H1 (cell line): Measurements from ENCODE around the gene TCF7L1. TPM values are rescaled to one million over a fixed set of nuclear protein-coding genes. Genes with fewer than 3 reads are reported as not detected.

Experiments used
- CTCF ChIA-PET: fragments of 300-600 bp; sonication (Branson Sonifier 250); formaldehyde crosslinking; loops from one replicate; lab custom pipeline; 2021; ENCODE audit not compliant: partially characterized antibody; lab: Charles Lee
- POLR2A ChIA-PET: fragments of 300-600 bp; sonication (Branson Sonifier 250); formaldehyde crosslinking; loops from one replicate; lab custom pipeline; 2021; ENCODE audit warnings: inconsistent platforms; ENCODE audit not compliant: partially characterized antibody; lab: Charles Lee
- DNase-seq, 2 experiments: peaks; one replicate each; pipeline versions ENCODE4 v3.0.0 to v3.0.0-alpha.2; 2010 to 2022; ENCODE audit warnings: low spot score in 2 of 2, low read depth in 1 of 2, mixed read lengths in 1 of 2
- FAIRE-seq: peaks from 2 replicates; lab custom pipeline; 2011; peaks lifted over from hg19 to GRCh38; lab: Jason Lieb, UNC
- H2AFZ ChIP-seq: 2 replicates; pipeline ENCODE4 v1.8.1; 2012; ENCODE audit warnings: low read length, inconsistent platforms
- H2AK5ac ChIP-seq: 2 replicates; pipeline ENCODE4 v1.6.1; 2013; ENCODE audit warnings: low read depth, low read length
- H2BK120ac ChIP-seq: replicated peaks from 2 replicates; pipeline ENCODE3; 2013; ENCODE audit warnings: low read depth, low read length, inconsistent platforms
- H2BK12ac ChIP-seq: 2 replicates; pipeline ENCODE4 v1.6.1; 2013; ENCODE audit warnings: low read depth, low read length
- H2BK15ac ChIP-seq: 2 replicates; pipeline ENCODE4 v1.6.1; 2013; ENCODE audit warnings: low read length
- H2BK20ac ChIP-seq: 2 replicates; pipeline ENCODE4 v1.6.1; 2013; ENCODE audit warnings: low read length
- H2BK5ac ChIP-seq: 2 replicates; pipeline ENCODE4 v1.6.1; 2013; ENCODE audit warnings: low read depth, low read length
- H3K14ac ChIP-seq: 2 replicates; pipeline ENCODE4 v1.6.1; 2013; ENCODE audit warnings: inconsistent platforms; ENCODE audit not compliant: insufficient read length
- H3K18ac ChIP-seq: 2 replicates; pipeline ENCODE4 v1.6.1; 2013; ENCODE audit warnings: low read length; ENCODE audit errors: extremely low read depth
- H3K23ac ChIP-seq: 2 replicates; pipeline ENCODE4 v1.6.1; 2013; ENCODE audit warnings: inconsistent platforms; ENCODE audit not compliant: insufficient read length
- H3K23me2 ChIP-seq: 2 replicates; pipeline ENCODE4 v1.6.1; 2013; ENCODE audit warnings: low read depth, low read length
- H3K27ac ChIP-seq: 2 replicates; pipeline ENCODE4 v1.6.1; 2011; ENCODE audit warnings: low read depth, low read length, inconsistent platforms
- H3K27me3 ChIP-seq, 4 experiments: replicated peaks in 1 of 4; 1 replicate in 1 of 4; 2 replicates in 3 of 4; pipeline versions ENCODE4 v1.6.1 to v1.8.1; 2011 to 2013; ENCODE audit warnings: low read length in 3 of 4, mild to moderate bottlenecking in 3 of 4, inconsistent platforms in 2 of 4, mixed read lengths in 2 of 4, moderate library complexity in 1 of 4; ENCODE audit not compliant: control insufficient read depth in 3 of 4, insufficient read depth in 3 of 4; ENCODE audit errors: extremely low read depth in 1 of 4
- H3K36me3 ChIP-seq, 4 experiments: 2 replicates each; pipeline versions ENCODE4 v1.6.1 to v1.8.1; 2011 to 2013; ENCODE audit warnings: mild to moderate bottlenecking in 4 of 4, low read length in 3 of 4, moderate library complexity in 2 of 4, control low read depth in 1 of 4, inconsistent platforms in 1 of 4; ENCODE audit not compliant: insufficient read depth in 4 of 4, control insufficient read depth in 2 of 4
- H3K4ac ChIP-seq: replicated peaks from 2 replicates; pipeline ENCODE3; 2013; ENCODE audit warnings: low read length, low read depth, mixed read lengths, inconsistent platforms; ENCODE audit not compliant: insufficient read length
- H3K4me1 ChIP-seq, 4 experiments: replicated peaks in 1 of 4; 1 replicate in 1 of 4; 2 replicates in 3 of 4; pipeline versions ENCODE4 v1.6.1 to v1.8.1; 2011 to 2013; ENCODE audit warnings: low read length in 3 of 4, inconsistent platforms in 2 of 4, mixed read lengths in 1 of 4; ENCODE audit not compliant: insufficient read depth in 4 of 4, control insufficient read depth in 3 of 4
- H3K4me2 ChIP-seq, 2 experiments: 2 replicates each; pipeline versions ENCODE4 v1.6.1 to v1.8.1; 2011 to 2013; ENCODE audit warnings: low read depth in 2 of 2, low read length in 2 of 2, control low read depth in 1 of 2, inconsistent platforms in 1 of 2, mild to moderate bottlenecking in 1 of 2; ENCODE audit not compliant: insufficient read depth in 1 of 2
- H3K4me3 ChIP-seq, 4 experiments: fragments of 200-600, 300-600 bp in 1 of 4; sonication (generic), shearing (Covaris generic), sonication (Bioruptor Twin) in 1 of 4; 2 replicates each; pipeline versions ENCODE4 v1.5.1 to v1.8.1; 2011 to 2016; ENCODE audit warnings: low read length in 4 of 4, low read depth in 3 of 4, control low read depth in 2 of 4, inconsistent platforms in 2 of 4, mild to moderate bottlenecking in 2 of 4, mixed read lengths in 1 of 4, moderate library complexity in 1 of 4; ENCODE audit not compliant: insufficient read depth in 2 of 4; ENCODE audit errors: extremely low read depth in 1 of 4
- H3K56ac ChIP-seq: replicated peaks from 2 replicates; pipeline ENCODE3; 2013; ENCODE audit warnings: low read depth, mild to moderate bottlenecking, mixed read lengths, low read length, inconsistent platforms; ENCODE audit not compliant: insufficient read length
- H3K79me1 ChIP-seq: 2 replicates; pipeline ENCODE4 v1.6.1; 2013; ENCODE audit warnings: low read depth, low read length, control low read depth
- H3K79me2 ChIP-seq, 2 experiments: 2 replicates each; pipeline versions ENCODE4 v1.6.1 to v1.8.1; 2012 to 2013; ENCODE audit warnings: low read length in 2 of 2, mild to moderate bottlenecking in 2 of 2, inconsistent platforms in 1 of 2; ENCODE audit not compliant: insufficient read depth in 2 of 2, control insufficient read depth in 1 of 2
- H3K9ac ChIP-seq, 4 experiments: replicated peaks in 1 of 4; 1 replicate in 1 of 4; 2 replicates in 3 of 4; pipeline versions ENCODE4 v1.6.1 to v1.8.1; 2011 to 2013; ENCODE audit warnings: low read depth in 3 of 4, low read length in 3 of 4, control low read depth in 2 of 4, mild to moderate bottlenecking in 2 of 4, moderate library complexity in 2 of 4, inconsistent platforms in 1 of 4; ENCODE audit errors: extremely low read depth in 1 of 4
- H3K9me3 ChIP-seq, 2 experiments: 2 replicates each; pipeline versions ENCODE4 v1.6.1 to v1.8.1; 2012 to 2013; ENCODE audit warnings: mild to moderate bottlenecking in 2 of 2, moderate library complexity in 2 of 2, control low read depth in 1 of 2, inconsistent platforms in 1 of 2, low read depth in 1 of 2, low read length in 1 of 2, mixed read lengths in 1 of 2; ENCODE audit not compliant: insufficient read depth in 2 of 2
- H4K20me1 ChIP-seq, 2 experiments: replicated peaks in 1 of 2; 2 replicates each; pipeline versions ENCODE3 to v1.8.1; 2011 to 2013; ENCODE audit warnings: inconsistent platforms in 2 of 2, low read length in 2 of 2, mild to moderate bottlenecking in 1 of 2; ENCODE audit not compliant: insufficient read depth in 2 of 2, control insufficient read depth in 1 of 2
- H4K5ac ChIP-seq: 2 replicates; pipeline ENCODE4 v1.6.1; 2013; ENCODE audit warnings: low read length, low read depth, mixed read lengths, inconsistent platforms; ENCODE audit not compliant: insufficient read length
- H4K8ac ChIP-seq: 2 replicates; pipeline ENCODE4 v1.8.0; 2013; ENCODE audit warnings: mild to moderate bottlenecking, moderate library complexity, low read length, inconsistent platforms; ENCODE audit not compliant: insufficient read depth; ENCODE audit errors: extremely low read depth
- H4K91ac ChIP-seq: replicated peaks from 2 replicates; pipeline ENCODE3; 2013; ENCODE audit warnings: low read length, mixed read lengths, inconsistent platforms; ENCODE audit not compliant: insufficient read length
- TCF12 ChIP-seq: IDR thresholded peaks from 2 replicates; pipeline ENCODE4 v1.6.1; 2011; ENCODE audit warnings: low read depth, mild to moderate bottlenecking, low read length
- WGBS, 2 experiments: shearing (Covaris generic) in 1 of 2; methylation state at CpG; one replicate each; pipeline versions ENCODE4 v1.1.6 to v1.1.7; 2013 to 2015; ENCODE audit warnings: low lambda C conversion rate in 2 of 2, mixed read lengths in 2 of 2, inconsistent platforms in 1 of 2, low coverage in 1 of 2, missing lambda C conversion rate in 1 of 2; ENCODE audit not compliant: insufficient replicate concordance in 2 of 2, insufficient coverage in 1 of 2, insufficient read length in 1 of 2; ENCODE audit errors: extremely low coverage in 1 of 2, missing lambda C conversion rate in 1 of 2; 5-methylcytosine and 5-hydroxymethylcytosine counted together
- polyA plus RNA-seq, 7 experiments: library from polyadenylated mRNA; depleted of rRNA in 3 of 7; stranded (reverse) in 5 of 7; unstranded in 2 of 7; fragments of >200 nt in 5 of 7; fragments of 200-250 nt in 2 of 7; gene quantifications; 1 replicate in 5 of 7; 2 replicates in 1 of 7; 4 replicates in 1 of 7; pipeline versions ENCODE4 v1.2.1 to v1.2.3, GENCODE V29; 2011 to 2013; ENCODE audit warnings: missing spikeins in 2 of 7, mixed read lengths in 2 of 7
- total RNA-seq: library from RNA; stranded (reverse); fragmentation: NEBNext Ultra II Directional; extraction: Animal tissue kit (Norgen Biotek cat#: 25700); gene quantifications from 2 replicates; pipeline ENCODE4 v1.2.1, GENCODE V29; 2021

Gene TCF7L1
- total and polyA plus RNA-seq, 2 of the 8 experiments (the other 6 are each of a cell fraction or from before 2014, with no cell fraction given) = 27.5 to 108 TPM

- DNase-seq (no peak), FAIRE-seq (no peak)
- Histone ChIP-seq H3K79me1 (no peaks in the 10 kb centered on the region), H3K36me3 (peaks cover 0 to 2% (median 0%) of the 10 kb centered on the region in 4 experiments; a peak in 1 of 8 replicates), H3K18ac (no peak overlapping the region), H2AK5ac (no peak overlapping the region), H2BK12ac (no peak overlapping the region), H3K79me2 (no peaks in the 10 kb centered on the region), H3K27me3 (no peaks in the 10 kb centered on the region), H2BK120ac (no peak overlapping the region), H4K5ac (no peak overlapping the region), H3K4me1 (peaks cover 0 to 7% (median 1%) of the 10 kb centered on the region in 4 experiments; a peak in 3 of 7 replicates), H3K4me2 (no peak overlapping the region), H2BK5ac (no peak overlapping the region), H3K23me2 (no peaks in the 10 kb centered on the region), H3K4me3 (no peak overlapping the region), H3K27ac (no peak overlapping the region), H4K20me1 (no peaks in the 10 kb centered on the region), H3K9ac (no peak overlapping the region), H4K91ac (no peak overlapping the region), H3K4ac (no peak overlapping the region), H2BK15ac (no peak overlapping the region), H2AFZ (no peak overlapping the region), H3K56ac (no peak overlapping the region), H4K8ac (no peak overlapping the region), H3K23ac (no peak overlapping the region), H2BK20ac (no peak overlapping the region), H3K14ac (no peak overlapping the region), H3K9me3 (no peaks in the 10 kb centered on the region)
- CTCF ChIA-PET = interaction anchor here (1.3 kb wide), 1 partner anchor 9 kb away, joined by 4 read pairs; no protein-coding TSS in a partner anchor
- 94% methylated on average over 14 of the region's 14 CpGs; no CpG with 5 or more reads in 1 of the 2 experiments for WGBS, 2 experiments
- no peak for TF ChIP-seq TCF12
- POLR2A ChIA-PET = interaction anchor here (1.0 kb wide), 1 partner anchor 17 kb away, joined by 4 read pairs; the partner anchor contains the start of gene TGOLN2
Measured at GRCh38 chr2:85344356-85344954, 211.3 kb downstream of the TCF7L1 start.
